ENCODE measurements around the gene ZNF500. TPM values are rescaled to one million over a fixed set of nuclear protein-coding genes. Genes with fewer than 3 reads are reported as not detected.

The ZNF500 gene
- total and polyA plus RNA-seq, 2 experiments from 2014 or later = 5.8 to 15.3 TPM

- TF ChIP-seq REST (IDR thresholded peaks at IDR 0.05; ENCODE audit: unreplicated experiment) = no peak
Observed at GRCh38 chr16:4746215-4746614, 20.7 kb downstream of the ZNF500 start (continued).

GRCh38 chr16:4745274-4745569 lies 21.7 kb downstream of the ZNF500 start:
- Mint-ChIP-seq H3K36me3 (ENCODE audit: low read depth) (no peaks in the 10 kb centered on the region), H3K4me3 (no peak overlapping the region), H3K9me3 (no peaks in the 10 kb centered on the region), H3K27me3 (ENCODE audit: insufficient read depth, low read depth, poor library complexity) (peaks cover 15% of the 10 kb centered on the region), H3K4me1 (peaks cover 20% of the 10 kb centered on the region), H3K27ac (no peak overlapping the region)
- Histone ChIP-seq H4K20me1 (replicated peaks; ENCODE audit: insufficient read depth) (no peaks in the 10 kb centered on the region; the same call in 1 of the 2 replicates), H3F3A (replicated peaks; ENCODE audit: low read depth) (peaks cover 3% of the 10 kb centered on the region; the same call in 1 of the 2 replicates), H3K4me3 (no peak overlapping the region), H3K4me2 (no peak overlapping the region), H3K79me2 (replicated peaks; ENCODE audit: insufficient read depth) (no peaks in the 10 kb centered on the region), H3K27me3 (ENCODE audit: insufficient read depth) (no peaks in the 10 kb centered on the region), H3K4me1 (ENCODE audit: insufficient read depth) (peaks cover 14% of the 10 kb centered on the region), H3K36me3 (ENCODE audit: insufficient read depth) (no peaks in the 10 kb centered on the region), H3K27ac (ENCODE audit: low read depth) (0 out of 2 replicates have a peak overlapping the region, but pooled peaks have one; percentile 39), H3K9me2 (ENCODE audit: insufficient read depth) (no peaks in the 10 kb centered on the region), H2AFZ (no peak overlapping the region)
- TF ChIP-seq ETS1 (IDR thresholded peaks at IDR 0.05) = no peak
- DNase-seq (ENCODE audit: low spot score) (peak; percentile 47), ATAC-seq (peak; percentile 59)

- Histone ChIP-seq H3F3A (replicated peaks; ENCODE audit: low read depth) (peaks cover 3% of the 10 kb centered on the region; the same call in 1 of the 2 replicates), H3K4me1 (ENCODE audit: insufficient read depth) (peaks cover 14% of the 10 kb centered on the region), H3K4me2 (no peak overlapping the region), H3K36me3 (ENCODE audit: insufficient read depth) (no peaks in the 10 kb centered on the region), H3K27ac (ENCODE audit: low read depth) (no peak overlapping the region), H3K27me3 (ENCODE audit: insufficient read depth) (no peaks in the 10 kb centered on the region), H3K79me2 (replicated peaks; ENCODE audit: insufficient read depth) (no peaks in the 10 kb centered on the region), H3K9me2 (ENCODE audit: insufficient read depth) (no peaks in the 10 kb centered on the region), H2AFZ (no peak overlapping the region), H4K20me1 (replicated peaks; ENCODE audit: insufficient read depth) (no peaks in the 10 kb centered on the region; the same call in 1 of the 2 replicates), H3K4me3 (no peak overlapping the region)
- no peak overlapping the region for H3K27ac Mint-ChIP-seq
- ATAC-seq = peak; percentile 32
- no peak overlapping the region for H3K4me3 Mint-ChIP-seq
- H3K9me3 Mint-ChIP-seq = no peaks in the 10 kb centered on the region
- H3K36me3 Mint-ChIP-seq (ENCODE audit: low read depth) = no peaks in the 10 kb centered on the region
- no peak for DNase-seq (ENCODE audit: low spot score)
- H3K27me3 Mint-ChIP-seq (ENCODE audit: insufficient read depth, low read depth, poor library complexity) = peaks cover 15% of the 10 kb centered on the region
- H3K4me1 Mint-ChIP-seq = peaks cover 20% of the 10 kb centered on the region
- TF ChIP-seq NANOG (IDR thresholded peaks at IDR 0.05; ENCODE audit: borderline replicate concordance) (no peak), ZNF331 (CRISPR knock-in tag; IDR thresholded peaks at IDR 0.05; ENCODE audit: low read depth) (no peak), CTCF (conservative IDR thresholded peaks at IDR 0.05; ENCODE audit: low read depth in 2 of 2) (no peak), REST (IDR thresholded peaks at IDR 0.05; ENCODE audit: unreplicated experiment) (no peak)
Observed at GRCh38 chr16:4744555-4745273, 22.2 kb downstream of the ZNF500 start.

Data from GM23338 (cell line).